GM23338 (cell line): ENCODE data around the gene NAP1L4. TPM values are rescaled to one million over a fixed set of nuclear protein-coding genes. Genes with fewer than 3 reads are reported as not detected.
A peak's percentile ranks its signal among the peaks of the same experiment; 100 is the strongest.

Experiments used
- ATAC-seq: fragments of 200-7000 bp; cut with Tn5 transposase; 3 replicates; pipeline ENCODE4 v1.9.1; 2020
- DNase-seq: peaks from one replicate; pipeline ENCODE4 v3.0.0-alpha.2; 2015; ENCODE audit warnings: low spot score
- H2AFZ ChIP-seq: fragments of 200-600 bp; sonication (generic); 2 replicates; pipeline ENCODE4 v1.8.0; 2016; ENCODE audit warnings: antibody characterized with exemption, mild to moderate bottlenecking, moderate library complexity
- H3F3A ChIP-seq: fragments of 200-600 bp; sonication (generic); replicated peaks from 2 replicates; pipeline ENCODE4 v1.8.0; 2017; ENCODE audit warnings: antibody characterized with exemption, mixed run types, low read depth
- H3K27ac ChIP-seq: fragments of 200-600 bp; sonication (generic); 2 replicates; pipeline ENCODE4 v1.6.1; 2016; ENCODE audit warnings: low read depth
- H3K27me3 ChIP-seq: fragments of 200-600 bp; sonication (generic); 2 replicates; pipeline ENCODE4 v1.8.0; 2016; ENCODE audit warnings: mild to moderate bottlenecking, mixed run types, moderate library complexity; ENCODE audit not compliant: insufficient read depth
- H3K36me3 ChIP-seq: fragments of 200-600 bp; sonication (generic); 2 replicates; pipeline ENCODE4 v1.8.0; 2016; ENCODE audit warnings: mild to moderate bottlenecking; ENCODE audit not compliant: insufficient read depth
- H3K4me1 ChIP-seq: fragments of 200-600 bp; sonication (generic); 2 replicates; pipeline ENCODE4 v1.8.0; 2016; ENCODE audit warnings: mild to moderate bottlenecking, moderate library complexity; ENCODE audit not compliant: insufficient read depth
- H3K4me2 ChIP-seq: fragments of 200-600 bp; sonication (generic); 2 replicates; pipeline ENCODE4 v1.7.1; 2017; ENCODE audit warnings: mixed run types
- H3K4me3 ChIP-seq: fragments of 200-600 bp; sonication (generic); 2 replicates; pipeline ENCODE4 v1.6.1; 2016; ENCODE audit warnings: mixed run types
- H3K79me2 ChIP-seq: fragments of 200-600 bp; sonication (generic); replicated peaks from 2 replicates; pipeline ENCODE4 v1.8.0; 2017; ENCODE audit warnings: mild to moderate bottlenecking; ENCODE audit not compliant: insufficient read depth
- H3K9me2 ChIP-seq: fragments of 200-600 bp; sonication (generic); 2 replicates; pipeline ENCODE4 v1.8.0; 2017; ENCODE audit not compliant: insufficient read depth
- H4K20me1 ChIP-seq: fragments of 200-600 bp; sonication (generic); replicated peaks from 2 replicates; pipeline ENCODE4 v1.8.0; 2017; ENCODE audit warnings: mild to moderate bottlenecking; ENCODE audit not compliant: insufficient read depth
- H3K27ac Mint-ChIP-seq: 2 replicates; pipeline ENCODE4 v1.8.0; 2020; ENCODE audit warnings: inconsistent platforms, mild to moderate bottlenecking, moderate library complexity, mixed read lengths
- H3K27me3 Mint-ChIP-seq: 3 replicates; pipeline ENCODE4 v1.8.0; 2022; ENCODE audit warnings: low read depth, mild to moderate bottlenecking, moderate library complexity, mixed read lengths, inconsistent platforms; ENCODE audit not compliant: insufficient read depth, poor library complexity
- H3K36me3 Mint-ChIP-seq: 3 replicates; pipeline ENCODE4 v1.8.0; 2021; ENCODE audit warnings: low read depth, mild to moderate bottlenecking, inconsistent platforms, moderate library complexity, mixed read lengths
- H3K4me1 Mint-ChIP-seq: 3 replicates; pipeline ENCODE4 v1.8.0; 2020; ENCODE audit warnings: mild to moderate bottlenecking, inconsistent platforms, mixed read lengths
- H3K4me3 Mint-ChIP-seq: 3 replicates; pipeline ENCODE4 v1.8.0; 2021; ENCODE audit warnings: moderate library complexity, mild to moderate bottlenecking, inconsistent platforms, mixed read lengths
- H3K9me3 Mint-ChIP-seq: 3 replicates; pipeline ENCODE4 v1.8.0; 2020; ENCODE audit warnings: moderate library complexity, mild to moderate bottlenecking, inconsistent platforms, mixed read lengths
- CREB1 ChIP-seq: fragments of 250-450 bp; sonication (Bioruptor Pico); IDR thresholded peaks from 2 replicates; pipeline ENCODE4 v1.5.0; 2020; ENCODE audit warnings: low read depth, mild to moderate bottlenecking, moderate library complexity
- EZH2 ChIP-seq: fragments of 200-600 bp; sonication (generic); IDR thresholded peaks from one replicate; pipeline ENCODE4 v1.8.0; 2017; ENCODE audit warnings: antibody characterized with exemption, mild to moderate bottlenecking, low read depth; ENCODE audit not compliant: unreplicated experiment
- EZH2phosphoT487 ChIP-seq: fragments of 200-600 bp; sonication (generic); IDR thresholded peaks from one replicate; pipeline ENCODE4 v1.8.1; 2018; ENCODE audit warnings: antibody characterized with exemption; ENCODE audit not compliant: unreplicated experiment
- JUNB ChIP-seq: IDR thresholded peaks from one replicate; pipeline ENCODE4 v1.6.1; 2016; ENCODE audit warnings: antibody characterized with exemption; ENCODE audit not compliant: unreplicated experiment
- NANOG ChIP-seq: IDR thresholded peaks from 2 replicates; pipeline ENCODE4 v1.6.1; 2016; ENCODE audit warnings: antibody characterized with exemption, borderline replicate concordance
- POLR2AphosphoS5 ChIP-seq: IDR thresholded peaks from 2 replicates; pipeline ENCODE4 v1.6.1; 2016; ENCODE audit warnings: antibody characterized with exemption, low read depth
- STAT1 ChIP-seq: IDR thresholded peaks from one replicate; pipeline ENCODE4 v1.6.1; 2016; ENCODE audit warnings: antibody characterized with exemption; ENCODE audit not compliant: unreplicated experiment
- ZNF114 ChIP-seq: fragments of 250-450 bp; sonication (Bioruptor Pico); IDR thresholded peaks from 2 replicates; pipeline ENCODE4 v1.5.0; 2020; ENCODE audit warnings: mild to moderate bottlenecking, moderate library complexity
- ZNF331 ChIP-seq: fragments of 250-450 bp; sonication (Bioruptor Pico); IDR thresholded peaks from 2 replicates; pipeline ENCODE4 v1.5.0; 2020; ENCODE audit warnings: low read depth, mild to moderate bottlenecking, moderate library complexity
- polyA plus RNA-seq: library from polyadenylated mRNA; unstranded; fragments of >200 nt; fragmentation: Nextera tagmentation; extraction: Ambion mirVana; gene quantifications from 2 replicates; pipeline ENCODE4 v1.2.1, GENCODE V29; 2016
- total RNA-seq: library from RNA; depleted of rRNA; stranded (reverse); fragments of >200 nt; shearing (Covaris generic); gene quantifications from 2 replicates; pipeline ENCODE4 v1.2.3, GENCODE V29; 2014
- TF ChIP-seq, protein P1 (sequence below): IDR thresholded peaks from 2 replicates; pipeline ENCODE4 v1.6.1; 2016; ENCODE audit warnings: antibody characterized with exemption
- TF ChIP-seq, protein P2 (sequence below): fragments of 250-450 bp; sonication (Bioruptor Pico); IDR thresholded peaks from 2 replicates; pipeline ENCODE4 v1.5.0; 2020; ENCODE audit warnings: mild to moderate bottlenecking, moderate library complexity
- TF ChIP-seq, protein P3 (sequence below): IDR thresholded peaks from one replicate; pipeline ENCODE4 v1.6.1; 2018; ENCODE audit warnings: antibody characterized with exemption; ENCODE audit not compliant: unreplicated experiment
- TF ChIP-seq, protein P4 (sequence below), 2 experiments: fragments of 200-600 bp in 1 of 2; sonication (generic) in 1 of 2; conservative IDR thresholded peaks; 2 replicates each; pipeline versions ENCODE4 v1.5.1 to v1.6.1; 2016 to 2017; ENCODE audit warnings: antibody characterized with exemption in 2 of 2, low read depth in 2 of 2, mild to moderate bottlenecking in 2 of 2, moderate library complexity in 1 of 2

Gene NAP1L4
- total and polyA plus RNA-seq, 2 experiments from 2014 or later: 181 to 189 TPM

DNA sequence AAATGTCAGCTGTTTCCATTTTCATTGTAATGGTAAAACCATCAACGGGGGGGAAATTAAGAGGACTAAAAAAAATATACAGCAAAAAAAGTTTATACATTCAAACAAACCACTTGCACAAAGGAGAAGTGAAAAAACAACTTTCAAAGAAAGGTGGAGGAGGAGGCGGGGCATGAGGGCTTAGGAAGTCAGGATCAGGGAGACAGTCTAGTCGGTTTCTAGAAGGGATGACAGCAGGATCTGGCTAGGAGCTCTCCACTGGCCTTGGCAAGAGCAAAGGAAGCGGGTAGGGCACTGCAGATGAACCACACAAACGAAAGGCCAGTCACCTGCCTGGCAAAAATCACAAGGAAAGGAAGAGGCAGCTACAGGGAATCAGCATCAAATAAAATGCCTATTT, 31.0 kb downstream of the NAP1L4 start:
- Mint-ChIP-seq H3K36me3 (peaks cover 92% of the 10 kb centered on the region), H3K27ac (peak overlapping the region; percentile 66)
- TF ChIP-seq EZH2phosphoT487 (no peak), ZNF114 (CRISPR knock-in tag) (no peak), STAT1 (no peak), EZH2 (no peak), POLR2AphosphoS5 (no peak), JUNB (no peak), CREB1 (CRISPR knock-in tag) (no peak), NANOG (no peak), ZNF331 (CRISPR knock-in tag) (no peak)
- TF ChIP-seq, protein P1, sequence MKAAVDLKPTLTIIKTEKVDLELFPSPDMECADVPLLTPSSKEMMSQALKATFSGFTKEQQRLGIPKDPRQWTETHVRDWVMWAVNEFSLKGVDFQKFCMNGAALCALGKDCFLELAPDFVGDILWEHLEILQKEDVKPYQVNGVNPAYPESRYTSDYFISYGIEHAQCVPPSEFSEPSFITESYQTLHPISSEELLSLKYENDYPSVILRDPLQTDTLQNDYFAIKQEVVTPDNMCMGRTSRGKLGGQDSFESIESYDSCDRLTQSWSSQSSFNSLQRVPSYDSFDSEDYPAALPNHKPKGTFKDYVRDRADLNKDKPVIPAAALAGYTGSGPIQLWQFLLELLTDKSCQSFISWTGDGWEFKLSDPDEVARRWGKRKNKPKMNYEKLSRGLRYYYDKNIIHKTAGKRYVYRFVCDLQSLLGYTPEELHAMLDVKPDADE: no peak
- TF ChIP-seq, protein P2, sequence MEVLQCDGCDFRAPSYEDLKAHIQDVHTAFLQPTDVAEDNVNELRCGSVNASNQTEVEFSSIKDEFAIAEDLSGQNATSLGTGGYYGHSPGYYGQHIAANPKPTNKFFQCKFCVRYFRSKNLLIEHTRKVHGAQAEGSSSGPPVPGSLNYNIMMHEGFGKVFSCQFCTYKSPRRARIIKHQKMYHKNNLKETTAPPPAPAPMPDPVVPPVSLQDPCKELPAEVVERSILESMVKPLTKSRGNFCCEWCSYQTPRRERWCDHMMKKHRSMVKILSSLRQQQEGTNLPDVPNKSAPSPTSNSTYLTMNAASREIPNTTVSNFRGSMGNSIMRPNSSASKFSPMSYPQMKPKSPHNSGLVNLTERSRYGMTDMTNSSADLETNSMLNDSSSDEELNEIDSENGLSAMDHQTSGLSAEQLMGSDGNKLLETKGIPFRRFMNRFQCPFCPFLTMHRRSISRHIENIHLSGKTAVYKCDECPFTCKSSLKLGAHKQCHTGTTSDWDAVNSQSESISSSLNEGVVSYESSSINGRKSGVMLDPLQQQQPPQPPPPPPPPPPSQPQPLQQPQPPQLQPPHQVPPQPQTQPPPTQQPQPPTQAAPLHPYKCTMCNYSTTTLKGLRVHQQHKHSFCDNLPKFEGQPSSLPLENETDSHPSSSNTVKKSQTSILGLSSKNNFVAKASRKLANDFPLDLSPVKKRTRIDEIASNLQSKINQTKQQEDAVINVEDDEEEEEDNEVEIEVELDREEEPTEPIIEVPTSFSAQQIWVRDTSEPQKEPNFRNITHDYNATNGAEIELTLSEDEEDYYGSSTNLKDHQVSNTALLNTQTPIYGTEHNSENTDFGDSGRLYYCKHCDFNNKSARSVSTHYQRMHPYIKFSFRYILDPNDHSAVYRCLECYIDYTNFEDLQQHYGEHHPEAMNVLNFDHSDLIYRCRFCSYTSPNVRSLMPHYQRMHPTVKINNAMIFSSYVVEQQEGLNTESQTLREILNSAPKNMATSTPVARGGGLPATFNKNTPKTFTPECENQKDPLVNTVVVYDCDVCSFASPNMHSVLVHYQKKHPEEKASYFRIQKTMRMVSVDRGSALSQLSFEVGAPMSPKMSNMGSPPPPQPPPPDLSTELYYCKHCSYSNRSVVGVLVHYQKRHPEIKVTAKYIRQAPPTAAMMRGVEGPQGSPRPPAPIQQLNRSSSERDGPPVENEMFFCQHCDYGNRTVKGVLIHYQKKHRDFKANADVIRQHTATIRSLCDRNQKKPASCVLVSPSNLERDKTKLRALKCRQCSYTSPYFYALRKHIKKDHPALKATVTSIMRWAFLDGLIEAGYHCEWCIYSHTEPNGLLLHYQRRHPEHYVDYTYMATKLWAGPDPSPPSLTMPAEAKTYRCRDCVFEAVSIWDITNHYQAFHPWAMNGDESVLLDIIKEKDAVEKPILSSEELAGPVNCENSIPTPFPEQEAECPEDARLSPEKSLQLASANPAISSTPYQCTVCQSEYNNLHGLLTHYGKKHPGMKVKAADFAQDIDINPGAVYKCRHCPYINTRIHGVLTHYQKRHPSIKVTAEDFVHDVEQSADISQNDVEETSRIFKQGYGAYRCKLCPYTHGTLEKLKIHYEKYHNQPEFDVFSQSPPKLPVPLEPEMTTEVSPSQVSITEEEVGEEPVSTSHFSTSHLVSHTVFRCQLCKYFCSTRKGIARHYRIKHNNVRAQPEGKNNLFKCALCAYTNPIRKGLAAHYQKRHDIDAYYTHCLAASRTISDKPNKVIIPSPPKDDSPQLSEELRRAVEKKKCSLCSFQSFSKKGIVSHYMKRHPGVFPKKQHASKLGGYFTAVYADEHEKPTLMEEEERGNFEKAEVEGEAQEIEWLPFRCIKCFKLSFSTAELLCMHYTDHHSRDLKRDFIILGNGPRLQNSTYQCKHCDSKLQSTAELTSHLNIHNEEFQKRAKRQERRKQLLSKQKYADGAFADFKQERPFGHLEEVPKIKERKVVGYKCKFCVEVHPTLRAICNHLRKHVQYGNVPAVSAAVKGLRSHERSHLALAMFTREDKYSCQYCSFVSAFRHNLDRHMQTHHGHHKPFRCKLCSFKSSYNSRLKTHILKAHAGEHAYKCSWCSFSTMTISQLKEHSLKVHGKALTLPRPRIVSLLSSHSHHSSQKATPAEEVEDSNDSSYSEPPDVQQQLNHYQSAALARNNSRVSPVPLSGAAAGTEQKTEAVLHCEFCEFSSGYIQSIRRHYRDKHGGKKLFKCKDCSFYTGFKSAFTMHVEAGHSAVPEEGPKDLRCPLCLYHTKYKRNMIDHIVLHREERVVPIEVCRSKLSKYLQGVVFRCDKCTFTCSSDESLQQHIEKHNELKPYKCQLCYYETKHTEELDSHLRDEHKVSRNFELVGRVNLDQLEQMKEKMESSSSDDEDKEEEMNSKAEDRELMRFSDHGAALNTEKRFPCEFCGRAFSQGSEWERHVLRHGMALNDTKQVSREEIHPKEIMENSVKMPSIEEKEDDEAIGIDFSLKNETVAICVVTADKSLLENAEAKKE (CRISPR knock-in tag): no peak
- TF ChIP-seq, protein P3, sequence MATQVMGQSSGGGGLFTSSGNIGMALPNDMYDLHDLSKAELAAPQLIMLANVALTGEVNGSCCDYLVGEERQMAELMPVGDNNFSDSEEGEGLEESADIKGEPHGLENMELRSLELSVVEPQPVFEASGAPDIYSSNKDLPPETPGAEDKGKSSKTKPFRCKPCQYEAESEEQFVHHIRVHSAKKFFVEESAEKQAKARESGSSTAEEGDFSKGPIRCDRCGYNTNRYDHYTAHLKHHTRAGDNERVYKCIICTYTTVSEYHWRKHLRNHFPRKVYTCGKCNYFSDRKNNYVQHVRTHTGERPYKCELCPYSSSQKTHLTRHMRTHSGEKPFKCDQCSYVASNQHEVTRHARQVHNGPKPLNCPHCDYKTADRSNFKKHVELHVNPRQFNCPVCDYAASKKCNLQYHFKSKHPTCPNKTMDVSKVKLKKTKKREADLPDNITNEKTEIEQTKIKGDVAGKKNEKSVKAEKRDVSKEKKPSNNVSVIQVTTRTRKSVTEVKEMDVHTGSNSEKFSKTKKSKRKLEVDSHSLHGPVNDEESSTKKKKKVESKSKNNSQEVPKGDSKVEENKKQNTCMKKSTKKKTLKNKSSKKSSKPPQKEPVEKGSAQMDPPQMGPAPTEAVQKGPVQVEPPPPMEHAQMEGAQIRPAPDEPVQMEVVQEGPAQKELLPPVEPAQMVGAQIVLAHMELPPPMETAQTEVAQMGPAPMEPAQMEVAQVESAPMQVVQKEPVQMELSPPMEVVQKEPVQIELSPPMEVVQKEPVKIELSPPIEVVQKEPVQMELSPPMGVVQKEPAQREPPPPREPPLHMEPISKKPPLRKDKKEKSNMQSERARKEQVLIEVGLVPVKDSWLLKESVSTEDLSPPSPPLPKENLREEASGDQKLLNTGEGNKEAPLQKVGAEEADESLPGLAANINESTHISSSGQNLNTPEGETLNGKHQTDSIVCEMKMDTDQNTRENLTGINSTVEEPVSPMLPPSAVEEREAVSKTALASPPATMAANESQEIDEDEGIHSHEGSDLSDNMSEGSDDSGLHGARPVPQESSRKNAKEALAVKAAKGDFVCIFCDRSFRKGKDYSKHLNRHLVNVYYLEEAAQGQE: no peak
- TF ChIP-seq, protein P4, sequence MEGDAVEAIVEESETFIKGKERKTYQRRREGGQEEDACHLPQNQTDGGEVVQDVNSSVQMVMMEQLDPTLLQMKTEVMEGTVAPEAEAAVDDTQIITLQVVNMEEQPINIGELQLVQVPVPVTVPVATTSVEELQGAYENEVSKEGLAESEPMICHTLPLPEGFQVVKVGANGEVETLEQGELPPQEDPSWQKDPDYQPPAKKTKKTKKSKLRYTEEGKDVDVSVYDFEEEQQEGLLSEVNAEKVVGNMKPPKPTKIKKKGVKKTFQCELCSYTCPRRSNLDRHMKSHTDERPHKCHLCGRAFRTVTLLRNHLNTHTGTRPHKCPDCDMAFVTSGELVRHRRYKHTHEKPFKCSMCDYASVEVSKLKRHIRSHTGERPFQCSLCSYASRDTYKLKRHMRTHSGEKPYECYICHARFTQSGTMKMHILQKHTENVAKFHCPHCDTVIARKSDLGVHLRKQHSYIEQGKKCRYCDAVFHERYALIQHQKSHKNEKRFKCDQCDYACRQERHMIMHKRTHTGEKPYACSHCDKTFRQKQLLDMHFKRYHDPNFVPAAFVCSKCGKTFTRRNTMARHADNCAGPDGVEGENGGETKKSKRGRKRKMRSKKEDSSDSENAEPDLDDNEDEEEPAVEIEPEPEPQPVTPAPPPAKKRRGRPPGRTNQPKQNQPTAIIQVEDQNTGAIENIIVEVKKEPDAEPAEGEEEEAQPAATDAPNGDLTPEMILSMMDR (conservative IDR thresholded peaks at IDR 0.05; ENCODE audit: low read depth in 2 of 2): no peak

More for the DNA sequence above, 31.0 kb downstream of the NAP1L4 start:
- Mint-ChIP-seq H3K4me1 (peaks cover 29% of the 10 kb centered on the region), H3K4me3 (peak overlapping the region; percentile 13; the same call in 1 of the 3 replicates), H3K27me3 (peaks cover 8% of the 10 kb centered on the region), H3K9me3 (no peaks in the 10 kb centered on the region)
- Histone ChIP-seq H4K20me1 (peaks cover 65% of the 10 kb centered on the region), H3K4me3 (no peak overlapping the region), H3K79me2 (peaks cover 82% of the 10 kb centered on the region), H3K27me3 (no peaks in the 10 kb centered on the region), H3K27ac (0 out of 2 replicates have a peak overlapping the region, but pooled peaks have one; percentile 47), H3K4me2 (peak overlapping the region; percentile 49; the same call in 1 of the 2 replicates), H3K9me2 (no peaks in the 10 kb centered on the region), H2AFZ (no peak overlapping the region), H3K4me1 (peaks cover 27% of the 10 kb centered on the region), H3F3A (0 out of 2 replicates have a peak, but pooled peaks cover 19% of the 10 kb centered on the region), H3K36me3 (peaks cover 74% of the 10 kb centered on the region)
- ATAC-seq (peak; percentile 82), DNase-seq (peak; percentile 53)
